ENCODE results near the gene PLCG2. TPM values are rescaled to one million over a fixed set of nuclear protein-coding genes. Genes with fewer than 3 reads are reported as not detected.

Gene PLCG2
- total RNA-seq, 1 experiment from 2014 or later, result 6.0 TPM

- Histone ChIP-seq H3K9ac (ENCODE audit: extremely low read depth, insufficient read length, low read length) (no peak overlapping the region), H3K4me2 (ENCODE audit: insufficient read depth, insufficient read length, low read length) (no peak overlapping the region), H3K27me3 (ENCODE audit: insufficient read depth, low read length) (no peaks in the 10 kb centered on the region), H4K5ac (ENCODE audit: insufficient read length, low read depth, low read length) (no peak overlapping the region), H4K8ac (replicated peaks; ENCODE audit: insufficient read length, low read depth, low read length) (no peak overlapping the region), H2BK120ac (ENCODE audit: low read depth, low read length, poor library complexity, severe bottlenecking) (no peak overlapping the region), H2AFZ (ENCODE audit: low read length) (no peak overlapping the region), H3K9me3 (ENCODE audit: control insufficient read depth, low read depth, low read length) (no peaks in the 10 kb centered on the region), H3K4ac (ENCODE audit: low read depth, low read length) (no peak overlapping the region), H3K27ac (ENCODE audit: insufficient read length, low read depth, low read length) (no peak overlapping the region), H3K18ac (ENCODE audit: insufficient read length, low read depth, low read length) (no peak overlapping the region), H4K91ac (ENCODE audit: insufficient read length, low read depth, low read length) (no peak overlapping the region), H3K79me1 (ENCODE audit: insufficient read depth, low read depth, low read length, poor library complexity, severe bottlenecking) (no peaks in the 10 kb centered on the region), H3K23ac (ENCODE audit: insufficient read length, low read depth, low read length) (no peak overlapping the region), H3K56ac (ENCODE audit: insufficient read length, low read depth, low read length) (no peak overlapping the region), H3K14ac (ENCODE audit: insufficient read depth, low read length) (no peak overlapping the region), H3K79me2 (ENCODE audit: insufficient read depth, low read length) (no peaks in the 10 kb centered on the region), H2BK12ac (ENCODE audit: insufficient read length, low read depth, low read length) (no peak overlapping the region), H2BK20ac (ENCODE audit: low read depth, low read length, poor library complexity, severe bottlenecking) (no peak overlapping the region), H2AK5ac (ENCODE audit: insufficient read length, low read length) (no peak overlapping the region), H3K4me1 (ENCODE audit: insufficient read depth, low read length) (no peaks in the 10 kb centered on the region), H2BK15ac (ENCODE audit: low read depth, low read length) (no peak overlapping the region), H2BK5ac (ENCODE audit: insufficient read length, low read length) (no peak overlapping the region), H3K23me2 (ENCODE audit: insufficient read length, low read depth, low read length, poor library complexity, severe bottlenecking) (no peaks in the 10 kb centered on the region), H3T11ph (ENCODE audit: low read length) (no peak overlapping the region), H4K20me1 (ENCODE audit: control insufficient read depth, insufficient read depth, insufficient read length) (no peaks in the 10 kb centered on the region)
- no peak for DNase-seq
- H3K27me3 Mint-ChIP-seq (ENCODE audit: low read depth), result no peaks in the 10 kb centered on the region
- H3K4me3 Mint-ChIP-seq, result no peak overlapping the region
- no peak overlapping the region for H3K27ac Mint-ChIP-seq
- no CpG with 5 or more reads among the region's 2 CpGs for WGBS (ENCODE audit: extremely low coverage, insufficient read length, low lambda C conversion rate)
- no peaks in the 10 kb centered on the region for H3K9me3 Mint-ChIP-seq
- no peaks in the 10 kb centered on the region for H3K4me1 Mint-ChIP-seq
- no peak for TF ChIP-seq CTCF (conservative IDR thresholded peaks at IDR 0.05)
- peaks cover 0 to 4% (median 0%) of the 10 kb centered on the region in 3 experiments; a peak in 2 of 7 replicates for H3K36me3 Mint-ChIP-seq (ENCODE audit: insufficient read depth in 1 of 3, low read depth in 3 of 3)
These were observed 139.8 kb downstream of the PLCG2 start for GRCh38 chr16:81918927-81919326.
